GM12878 (cell line): ENCODE measurements around the gene MEP1A. TPM values are rescaled to one million over a fixed set of nuclear protein-coding genes. Genes with fewer than 3 reads are reported as not detected.

Source experiments
- ATAC-seq: fragments of 200-7000 bp; cut with Tn5 transposase; 3 replicates; pipeline ENCODE4 v1.9.1; 2020; ENCODE audit warnings: mild to moderate bottlenecking, moderate library complexity
- BruUV-seq: library from RNA; stranded (reverse); fragments of 400-500 nt; replicated peaks from 2 replicates; lab custom pipeline; 2021; lab: Mats Ljungman, UMichigan
- CTCF ChIA-PET: fragments of 300-600 bp; sonication (Branson Sonifier 250); formaldehyde crosslinking; extraction: SDS; loops from one replicate; lab custom pipeline; 2021; ENCODE audit warnings: inconsistent platforms; lab: Yijun Ruan, JAX
- POLR2A ChIA-PET: fragments of 350-600 bp; formaldehyde crosslinking; extraction: SDS; loops from one replicate; lab custom pipeline; 2021; ENCODE audit warnings: inconsistent platforms; lab: Charles Lee
- RAD21 ChIA-PET: fragments of 300-600 bp; sonication (Branson Sonifier 250); formaldehyde crosslinking; loops from one replicate; lab custom pipeline; 2023; ENCODE audit warnings: antibody characterized with exemption; ENCODE audit not compliant: unreplicated experiment; lab: Charles Lee
- SMC1A ChIA-PET: fragments of 300-600 bp; sonication (Branson Sonifier 250); formaldehyde crosslinking; loops from one replicate; lab custom pipeline; 2023; ENCODE audit not compliant: unreplicated experiment, uncharacterized antibody; lab: Charles Lee
- DNase-seq: peaks from one replicate; pipeline ENCODE4 v3.0.0-alpha.2; 2011; ENCODE audit warnings: low read depth, low spot score
- FAIRE-seq: peaks from 3 replicates; lab custom pipeline; 2011; peaks lifted over from hg19 to GRCh38; lab: Jason Lieb, UNC
- H2AFZ ChIP-seq: 2 replicates; pipeline ENCODE4 v1.6.0; 2011; ENCODE audit warnings: low read depth, low read length, control low read depth; ENCODE audit not compliant: control insufficient read depth
- H3K27ac ChIP-seq: 2 replicates; pipeline ENCODE4 v1.5.1; 2011; ENCODE audit warnings: control low read depth; ENCODE audit not compliant: control insufficient read depth, insufficient read depth
- H3K27me3 ChIP-seq, 2 experiments: replicated peaks in 1 of 2; 2 replicates each; pipeline versions ENCODE4 v1.6.0 to v1.6.1; 2011; ENCODE audit warnings: low read length in 1 of 2; ENCODE audit not compliant: control insufficient read depth in 2 of 2, insufficient read depth in 2 of 2
- H3K36me3 ChIP-seq, 2 experiments: 2 replicates each; pipeline ENCODE4 v1.5.1; 2011; ENCODE audit warnings: low read length in 1 of 2; ENCODE audit not compliant: control insufficient read depth in 2 of 2, insufficient read depth in 2 of 2
- H3K4me1 ChIP-seq: 2 replicates; pipeline ENCODE4 v1.6.1; 2011; ENCODE audit warnings: mild to moderate bottlenecking, low read length, moderate library complexity, mixed read lengths; ENCODE audit not compliant: control insufficient read depth, insufficient read depth
- H3K4me2 ChIP-seq: 2 replicates; pipeline ENCODE4 v1.6.0; 2011; ENCODE audit warnings: control low read depth; ENCODE audit not compliant: control insufficient read depth, insufficient read depth
- H3K4me3 ChIP-seq: fragments of 200-600 bp; sonication (generic); 2 replicates; pipeline ENCODE4 v1.5.1; 2016
- H3K79me2 ChIP-seq: 2 replicates; pipeline ENCODE4 v1.6.0; 2011; ENCODE audit warnings: low read length; ENCODE audit not compliant: control insufficient read depth, insufficient read depth
- H3K9ac ChIP-seq: 2 replicates; pipeline ENCODE4 v1.8.0; 2011; ENCODE audit warnings: low read length, control low read depth, mixed read lengths; ENCODE audit not compliant: control insufficient read depth, insufficient read depth
- H3K9me3 ChIP-seq: replicated peaks from 3 replicates; pipeline ENCODE4 v1.5.1; 2011; ENCODE audit warnings: mild to moderate bottlenecking, low read length; ENCODE audit not compliant: control insufficient read depth, insufficient read depth
- H4K20me1 ChIP-seq: 2 replicates; pipeline ENCODE4 v1.6.0; 2011; ENCODE audit not compliant: control insufficient read depth, insufficient read depth
- ASH2L ChIP-seq: fragments of 300-600, 200-600 bp; sonication (generic); IDR thresholded peaks from 2 replicates; pipeline ENCODE4 v1.6.1; 2017; ENCODE audit warnings: low read depth, mild to moderate bottlenecking, borderline replicate concordance
- CREM ChIP-seq: IDR thresholded peaks from 2 replicates; pipeline ENCODE4 v1.6.1; 2014; ENCODE audit warnings: antibody characterized with exemption, low read depth
- FOXK2 ChIP-seq: fragments of 450-650 bp; IDR thresholded peaks from 2 replicates; pipeline ENCODE4 v1.6.1; 2017; ENCODE audit warnings: mild to moderate bottlenecking, moderate library complexity
- MXI1 ChIP-seq: fragments of 150-350 bp; IDR thresholded peaks from 2 replicates; pipeline ENCODE4 v1.6.1; 2011; ENCODE audit warnings: low read depth, mild to moderate bottlenecking, inconsistent platforms, low read length, improper control_type of control experiment
- NBN ChIP-seq: fragments of 450-650 bp; IDR thresholded peaks from 2 replicates; pipeline ENCODE4 v1.6.1; 2016
- NFXL1 ChIP-seq: fragments of 450-650 bp; IDR thresholded peaks from 2 replicates; pipeline ENCODE4 v1.6.1; 2017; ENCODE audit warnings: antibody characterized with exemption, mild to moderate bottlenecking, borderline replicate concordance
- NR2C1 ChIP-seq: fragments of 450-650 bp; IDR thresholded peaks from 2 replicates; pipeline ENCODE4 v1.6.1; 2017; ENCODE audit warnings: antibody characterized with exemption, mild to moderate bottlenecking, moderate library complexity
- RAD51 ChIP-seq: fragments of 450-650 bp; IDR thresholded peaks from 2 replicates; pipeline ENCODE4 v1.6.1; 2016; ENCODE audit warnings: moderate library complexity, mild to moderate bottlenecking, inconsistent platforms
- TARDBP ChIP-seq: IDR thresholded peaks from 2 replicates; pipeline ENCODE4 v1.6.1; 2016; ENCODE audit warnings: borderline replicate concordance
- YY1 ChIP-seq: IDR thresholded peaks from 2 replicates; pipeline ENCODE4 v1.6.1; 2011; ENCODE audit warnings: low read depth, mild to moderate bottlenecking, low read length
- ZNF274 ChIP-seq: IDR thresholded peaks from one replicate; pipeline ENCODE4 v1.8.0; 2011; ENCODE audit not compliant: insufficient read length, insufficient read depth
- WGBS: methylation state at CpG from one replicate; pipeline ENCODE4 v1.1.6; 2016; ENCODE audit warnings: low lambda C conversion rate; ENCODE audit not compliant: insufficient replicate concordance, insufficient coverage; ENCODE audit errors: missing lambda C conversion rate; 5-methylcytosine and 5-hydroxymethylcytosine counted together
- in situ Hi-C: fragments of 300-500 bp; cut with MboI; formaldehyde crosslinking; loops from 9 replicates; pipeline ENCODE4 v1.14.3; 2018; ENCODE audit warnings: mixed read lengths
- intact Hi-C: fragments of 100-400 bp; cut with micrococcal nuclease; formaldehyde crosslinking; loops from one replicate; pipeline ENCODE4 v1.14.2; 2022; ENCODE audit not compliant: unreplicated experiment
- polyA plus RNA-seq, 11 experiments: library from polyadenylated mRNA; depleted of rRNA in 4 of 11; unstranded in 6 of 11; stranded (reverse) in 5 of 11; fragments of >200 nt; fragmentation: Nextera tagmentation in 4 of 11; fragmentation: Illumina TruSeq in 1 of 11; extraction: Ambion mirVana in 4 of 11; extraction: Trizol in 1 of 11; gene quantifications; 1 replicate in 1 of 11; 2 replicates in 10 of 11; pipeline versions ENCODE4 v1.2.1 to v1.2.3, GENCODE V29; 2011 to 2016; ENCODE audit warnings: inconsistent platforms in 2 of 11, missing spikeins in 2 of 11, low read depth in 1 of 11
- total RNA-seq, 4 experiments: library from RNA; depleted of rRNA in 3 of 4; stranded (reverse); fragments of >200 nt in 3 of 4; fragmentation: Illumina TruSeq in 1 of 4; extraction: Trizol in 1 of 4; gene quantifications; 2 replicates each; pipeline versions ENCODE4 v1.2.1 to v1.2.3, GENCODE V29; 2013 to 2021
- TF ChIP-seq, protein P1 (sequence below): fragments of 450-650 bp; IDR thresholded peaks from 2 replicates; pipeline ENCODE4 v1.6.1; 2017; ENCODE audit warnings: mild to moderate bottlenecking, low read depth, inconsistent platforms; ENCODE audit not compliant: poor library complexity, severe bottlenecking
- TF ChIP-seq, protein P2 (sequence below): IDR thresholded peaks from 2 replicates; pipeline ENCODE4 v1.6.1; 2012; ENCODE audit warnings: low read length, inconsistent platforms
- TF ChIP-seq, protein P3 (sequence below): fragments of 450-650 bp; IDR thresholded peaks from 2 replicates; pipeline ENCODE4 v1.6.1; 2016; ENCODE audit warnings: mild to moderate bottlenecking
- TF ChIP-seq, protein P4 (sequence below): fragments of 450-650 bp; conservative IDR thresholded peaks from 2 replicates; pipeline ENCODE4 v1.6.1; 2017; ENCODE audit warnings: mild to moderate bottlenecking, moderate library complexity
- TF ChIP-seq, protein P5 (sequence below): IDR thresholded peaks from 2 replicates; pipeline ENCODE4 v1.6.1; 2011; ENCODE audit warnings: borderline replicate concordance, low read depth, mild to moderate bottlenecking, moderate library complexity, mixed read lengths, low read length; ENCODE audit not compliant: insufficient read depth; ENCODE audit errors: extremely low read length

MEP1A gene
- total and polyA plus RNA-seq, 10 of the 15 experiments (the other 5 are each of a cell fraction or from before 2014, with no cell fraction given) = not detected

DNA sequence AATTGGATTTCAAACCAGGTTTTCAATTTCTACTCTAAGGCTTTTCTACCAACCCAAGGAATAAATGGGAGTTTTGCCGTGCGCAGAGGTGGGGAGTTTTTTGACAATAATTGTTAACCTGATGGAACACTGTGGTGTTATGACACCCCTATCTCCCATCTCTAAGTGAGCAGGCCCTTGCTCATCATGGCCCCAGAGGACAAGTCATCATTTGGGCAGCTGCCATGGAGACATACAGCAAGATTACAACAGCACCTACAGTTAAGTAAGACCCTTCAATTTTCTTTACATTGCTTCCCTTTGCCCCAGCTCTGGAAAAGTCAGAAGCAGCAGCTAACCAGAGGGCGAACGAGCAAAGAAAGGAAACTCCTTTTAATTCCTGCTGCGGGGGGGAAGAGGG is 74.2 kb downstream of the MEP1A start:
- ChIA-PET POLR2A (no interaction called here), SMC1A (no interaction called here), CTCF (no interaction called here)
- BruUV-seq = no TSS peak
- Histone ChIP-seq H3K27me3 (no peaks in the 10 kb centered on the region; a peak in 1 of 4 replicates), H4K20me1 (no peaks in the 10 kb centered on the region), H3K27ac (no peak overlapping the region), H3K79me2 (no peaks in the 10 kb centered on the region), H3K4me1 (no peaks in the 10 kb centered on the region), H3K9ac (no peak overlapping the region), H3K4me2 (no peak overlapping the region), H2AFZ (no peak overlapping the region), H3K36me3 (no peaks in the 10 kb centered on the region), H3K4me3 (no peak overlapping the region)
- in situ Hi-C loops = no loop called here
- intact Hi-C loops = no loop called here
- no peak for ATAC-seq
- 70% methylated on average over 5 of the region's 5 CpGs for WGBS
- TF ChIP-seq NFXL1 = no peak
- TF ChIP-seq ASH2L = no peak
- TF ChIP-seq, protein P1, sequence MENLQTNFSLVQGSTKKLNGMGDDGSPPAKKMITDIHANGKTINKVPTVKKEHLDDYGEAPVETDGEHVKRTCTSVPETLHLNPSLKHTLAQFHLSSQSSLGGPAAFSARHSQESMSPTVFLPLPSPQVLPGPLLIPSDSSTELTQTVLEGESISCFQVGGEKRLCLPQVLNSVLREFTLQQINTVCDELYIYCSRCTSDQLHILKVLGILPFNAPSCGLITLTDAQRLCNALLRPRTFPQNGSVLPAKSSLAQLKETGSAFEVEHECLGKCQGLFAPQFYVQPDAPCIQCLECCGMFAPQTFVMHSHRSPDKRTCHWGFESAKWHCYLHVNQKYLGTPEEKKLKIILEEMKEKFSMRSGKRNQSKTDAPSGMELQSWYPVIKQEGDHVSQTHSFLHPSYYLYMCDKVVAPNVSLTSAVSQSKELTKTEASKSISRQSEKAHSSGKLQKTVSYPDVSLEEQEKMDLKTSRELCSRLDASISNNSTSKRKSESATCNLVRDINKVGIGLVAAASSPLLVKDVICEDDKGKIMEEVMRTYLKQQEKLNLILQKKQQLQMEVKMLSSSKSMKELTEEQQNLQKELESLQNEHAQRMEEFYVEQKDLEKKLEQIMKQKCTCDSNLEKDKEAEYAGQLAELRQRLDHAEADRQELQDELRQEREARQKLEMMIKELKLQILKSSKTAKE = no peak
- no peak for TF ChIP-seq RAD51
- TF ChIP-seq ZNF274 = no peak
- TF ChIP-seq, protein P2, sequence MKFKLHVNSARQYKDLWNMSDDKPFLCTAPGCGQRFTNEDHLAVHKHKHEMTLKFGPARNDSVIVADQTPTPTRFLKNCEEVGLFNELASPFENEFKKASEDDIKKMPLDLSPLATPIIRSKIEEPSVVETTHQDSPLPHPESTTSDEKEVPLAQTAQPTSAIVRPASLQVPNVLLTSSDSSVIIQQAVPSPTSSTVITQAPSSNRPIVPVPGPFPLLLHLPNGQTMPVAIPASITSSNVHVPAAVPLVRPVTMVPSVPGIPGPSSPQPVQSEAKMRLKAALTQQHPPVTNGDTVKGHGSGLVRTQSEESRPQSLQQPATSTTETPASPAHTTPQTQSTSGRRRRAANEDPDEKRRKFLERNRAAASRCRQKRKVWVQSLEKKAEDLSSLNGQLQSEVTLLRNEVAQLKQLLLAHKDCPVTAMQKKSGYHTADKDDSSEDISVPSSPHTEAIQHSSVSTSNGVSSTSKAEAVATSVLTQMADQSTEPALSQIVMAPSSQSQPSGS = no peak
- TF ChIP-seq YY1 = no peak
- TF ChIP-seq CREM = no peak
- TF ChIP-seq NR2C1 = no peak
- no peak for TF ChIP-seq NBN
- no peak for TF ChIP-seq MXI1
- TF ChIP-seq, protein P3, sequence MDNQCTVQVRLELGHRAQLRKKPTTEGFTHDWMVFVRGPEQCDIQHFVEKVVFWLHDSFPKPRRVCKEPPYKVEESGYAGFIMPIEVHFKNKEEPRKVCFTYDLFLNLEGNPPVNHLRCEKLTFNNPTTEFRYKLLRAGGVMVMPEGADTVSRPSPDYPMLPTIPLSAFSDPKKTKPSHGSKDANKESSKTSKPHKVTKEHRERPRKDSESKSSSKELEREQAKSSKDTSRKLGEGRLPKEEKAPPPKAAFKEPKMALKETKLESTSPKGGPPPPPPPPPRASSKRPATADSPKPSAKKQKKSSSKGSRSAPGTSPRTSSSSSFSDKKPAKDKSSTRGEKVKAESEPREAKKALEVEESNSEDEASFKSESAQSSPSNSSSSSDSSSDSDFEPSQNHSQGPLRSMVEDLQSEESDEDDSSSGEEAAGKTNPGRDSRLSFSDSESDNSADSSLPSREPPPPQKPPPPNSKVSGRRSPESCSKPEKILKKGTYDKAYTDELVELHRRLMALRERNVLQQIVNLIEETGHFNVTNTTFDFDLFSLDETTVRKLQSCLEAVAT = no peak
- TF ChIP-seq FOXK2 = no peak
- TF ChIP-seq, protein P4, sequence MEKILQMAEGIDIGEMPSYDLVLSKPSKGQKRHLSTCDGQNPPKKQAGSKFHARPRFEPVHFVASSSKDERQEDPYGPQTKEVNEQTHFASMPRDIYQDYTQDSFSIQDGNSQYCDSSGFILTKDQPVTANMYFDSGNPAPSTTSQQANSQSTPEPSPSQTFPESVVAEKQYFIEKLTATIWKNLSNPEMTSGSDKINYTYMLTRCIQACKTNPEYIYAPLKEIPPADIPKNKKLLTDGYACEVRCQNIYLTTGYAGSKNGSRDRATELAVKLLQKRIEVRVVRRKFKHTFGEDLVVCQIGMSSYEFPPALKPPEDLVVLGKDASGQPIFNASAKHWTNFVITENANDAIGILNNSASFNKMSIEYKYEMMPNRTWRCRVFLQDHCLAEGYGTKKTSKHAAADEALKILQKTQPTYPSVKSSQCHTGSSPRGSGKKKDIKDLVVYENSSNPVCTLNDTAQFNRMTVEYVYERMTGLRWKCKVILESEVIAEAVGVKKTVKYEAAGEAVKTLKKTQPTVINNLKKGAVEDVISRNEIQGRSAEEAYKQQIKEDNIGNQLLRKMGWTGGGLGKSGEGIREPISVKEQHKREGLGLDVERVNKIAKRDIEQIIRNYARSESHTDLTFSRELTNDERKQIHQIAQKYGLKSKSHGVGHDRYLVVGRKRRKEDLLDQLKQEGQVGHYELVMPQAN = no peak
- TF ChIP-seq TARDBP = no peak
- TF ChIP-seq, protein P5, sequence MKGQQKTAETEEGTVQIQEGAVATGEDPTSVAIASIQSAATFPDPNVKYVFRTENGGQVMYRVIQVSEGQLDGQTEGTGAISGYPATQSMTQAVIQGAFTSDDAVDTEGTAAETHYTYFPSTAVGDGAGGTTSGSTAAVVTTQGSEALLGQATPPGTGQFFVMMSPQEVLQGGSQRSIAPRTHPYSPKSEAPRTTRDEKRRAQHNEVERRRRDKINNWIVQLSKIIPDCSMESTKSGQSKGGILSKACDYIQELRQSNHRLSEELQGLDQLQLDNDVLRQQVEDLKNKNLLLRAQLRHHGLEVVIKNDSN = no peak
- TF ChIP-seq, all 136 proteins: peak for 0
- no peak for FAIRE-seq
- no peaks in the 10 kb centered on the region for H3K9me3 ChIP-seq
- DNase-seq = no peak
- RAD21 ChIA-PET = no interaction called here
